NCI-H1436 (cell line): Measurements from ENCODE around the gene TIAM1.

Experiments
- DNase-seq: peaks from one replicate; lab custom pipeline; 2025; lab: John Stamatoyannopoulos, UW

TIAM1 gene, protein sequence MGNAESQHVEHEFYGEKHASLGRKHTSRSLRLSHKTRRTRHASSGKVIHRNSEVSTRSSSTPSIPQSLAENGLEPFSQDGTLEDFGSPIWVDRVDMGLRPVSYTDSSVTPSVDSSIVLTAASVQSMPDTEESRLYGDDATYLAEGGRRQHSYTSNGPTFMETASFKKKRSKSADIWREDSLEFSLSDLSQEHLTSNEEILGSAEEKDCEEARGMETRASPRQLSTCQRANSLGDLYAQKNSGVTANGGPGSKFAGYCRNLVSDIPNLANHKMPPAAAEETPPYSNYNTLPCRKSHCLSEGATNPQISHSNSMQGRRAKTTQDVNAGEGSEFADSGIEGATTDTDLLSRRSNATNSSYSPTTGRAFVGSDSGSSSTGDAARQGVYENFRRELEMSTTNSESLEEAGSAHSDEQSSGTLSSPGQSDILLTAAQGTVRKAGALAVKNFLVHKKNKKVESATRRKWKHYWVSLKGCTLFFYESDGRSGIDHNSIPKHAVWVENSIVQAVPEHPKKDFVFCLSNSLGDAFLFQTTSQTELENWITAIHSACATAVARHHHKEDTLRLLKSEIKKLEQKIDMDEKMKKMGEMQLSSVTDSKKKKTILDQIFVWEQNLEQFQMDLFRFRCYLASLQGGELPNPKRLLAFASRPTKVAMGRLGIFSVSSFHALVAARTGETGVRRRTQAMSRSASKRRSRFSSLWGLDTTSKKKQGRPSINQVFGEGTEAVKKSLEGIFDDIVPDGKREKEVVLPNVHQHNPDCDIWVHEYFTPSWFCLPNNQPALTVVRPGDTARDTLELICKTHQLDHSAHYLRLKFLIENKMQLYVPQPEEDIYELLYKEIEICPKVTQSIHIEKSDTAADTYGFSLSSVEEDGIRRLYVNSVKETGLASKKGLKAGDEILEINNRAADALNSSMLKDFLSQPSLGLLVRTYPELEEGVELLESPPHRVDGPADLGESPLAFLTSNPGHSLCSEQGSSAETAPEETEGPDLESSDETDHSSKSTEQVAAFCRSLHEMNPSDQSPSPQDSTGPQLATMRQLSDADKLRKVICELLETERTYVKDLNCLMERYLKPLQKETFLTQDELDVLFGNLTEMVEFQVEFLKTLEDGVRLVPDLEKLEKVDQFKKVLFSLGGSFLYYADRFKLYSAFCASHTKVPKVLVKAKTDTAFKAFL (N-terminal part only)

DNA sequence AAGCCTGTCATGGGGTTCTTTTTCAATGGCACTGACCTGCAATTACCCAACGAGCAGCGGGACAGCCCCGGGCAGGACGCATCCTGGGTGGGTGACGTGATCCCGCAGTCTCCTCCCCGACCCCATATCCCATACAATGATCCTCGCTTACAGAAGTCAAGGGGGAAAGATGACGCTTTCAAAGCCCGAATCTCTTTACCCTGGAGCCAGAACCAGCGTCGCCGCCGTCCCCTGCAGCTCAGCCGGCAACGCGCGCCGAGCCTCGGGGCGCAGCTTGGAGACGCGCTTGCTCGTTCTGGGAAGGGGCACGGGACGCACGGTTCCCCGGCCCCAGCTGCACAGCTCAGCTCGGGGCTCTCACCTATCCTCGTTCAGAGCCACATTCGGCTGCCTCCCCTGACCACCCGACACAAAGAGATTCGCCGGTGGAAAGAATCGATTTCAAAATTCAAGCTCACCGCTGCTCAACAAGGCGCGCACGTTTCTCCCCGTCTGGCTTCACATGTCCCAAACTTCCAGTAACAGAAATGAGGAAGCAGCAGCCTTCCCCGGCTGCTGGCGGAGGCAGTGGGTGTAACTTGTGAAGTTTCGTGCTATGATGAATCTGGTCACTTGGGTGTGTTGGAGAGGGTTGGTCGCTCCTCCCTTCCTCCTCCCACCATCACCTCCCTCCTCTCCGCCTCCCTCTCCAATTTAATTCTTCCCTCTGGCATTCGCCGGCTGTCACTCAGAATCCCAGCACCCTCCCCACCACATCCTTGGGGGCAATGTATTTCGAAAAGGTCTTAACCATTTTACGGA, at the start of gene TIAM1:
TSS of gene TIAM1 (minus strand) at position 582 of the 801 bp plus-strand sequence. CDS start 77,289 bp downstream, outside the sequence.
- DNase-seq, result no peak

DNA sequence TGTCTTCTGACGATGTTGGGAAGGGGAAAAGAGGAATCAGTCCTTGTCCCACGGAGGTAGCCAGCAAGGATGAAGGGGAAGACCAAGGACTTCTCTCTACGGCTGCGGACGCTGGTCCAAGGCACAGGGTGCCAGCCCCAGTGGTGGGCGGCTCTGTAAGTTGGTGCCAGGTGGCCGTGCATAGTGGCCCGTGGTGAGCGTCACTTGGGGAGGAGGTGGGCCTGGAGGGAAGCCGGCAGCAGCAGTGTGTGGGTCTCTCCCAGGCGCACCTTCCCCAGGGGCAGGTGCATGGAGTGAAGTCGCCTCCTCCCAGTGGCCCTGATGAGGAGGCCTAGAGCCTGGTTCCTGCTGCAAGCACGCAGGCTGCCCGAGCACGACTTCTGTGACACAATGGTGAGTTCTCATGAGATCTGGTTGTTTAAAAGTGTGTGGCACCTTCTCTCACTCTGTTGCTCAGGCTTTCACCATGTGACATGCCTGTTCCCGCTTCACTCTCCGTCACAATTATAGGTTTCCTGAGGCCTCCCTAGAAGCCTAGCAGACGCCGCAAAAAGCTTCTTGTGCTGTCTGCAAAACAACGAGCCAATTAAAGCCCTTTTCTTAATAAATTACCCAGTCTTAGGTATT, 43.6 kb upstream of the TIAM1 start:
- no peak for DNase-seq

DNA sequence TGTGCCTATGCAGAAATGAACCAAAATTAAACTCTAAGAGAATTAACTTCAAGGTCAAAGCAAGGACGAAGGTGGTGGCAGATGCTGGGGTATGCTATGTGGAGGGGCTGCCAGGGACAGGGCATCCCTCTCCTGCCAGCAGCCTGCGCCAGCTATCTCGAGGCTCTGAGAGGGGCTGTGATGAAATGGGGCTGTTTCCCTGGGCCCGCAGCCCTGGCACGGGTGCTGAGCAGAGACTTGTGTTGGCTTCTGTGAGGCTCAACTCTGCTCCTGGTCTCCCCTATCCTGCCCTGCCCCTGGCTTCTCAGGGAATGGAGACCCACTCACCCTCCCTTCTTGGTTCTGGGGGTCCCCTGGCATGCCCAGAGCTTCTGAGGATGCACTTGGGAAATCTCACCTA, 41.9 kb upstream of the TIAM1 start:
- no peak for DNase-seq

DNA sequence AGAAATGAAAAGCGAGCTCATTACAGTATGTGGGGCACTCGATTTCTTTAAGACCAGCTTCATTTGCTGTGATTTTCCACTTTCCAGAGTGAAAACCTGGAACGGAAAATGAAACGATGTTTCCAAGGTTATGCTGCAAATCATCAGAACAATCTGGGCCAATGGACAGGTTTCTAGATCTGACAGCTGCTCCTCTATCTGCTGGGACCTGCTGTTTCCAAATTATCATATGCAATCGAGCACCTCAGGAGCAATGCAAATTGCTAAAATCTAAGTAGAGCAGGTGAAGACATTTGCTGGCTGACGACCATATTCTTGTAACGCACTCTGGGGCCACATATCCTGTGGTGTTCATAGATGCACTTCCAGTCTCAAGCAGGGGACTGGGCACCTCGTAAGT, 39.7 kb upstream of the TIAM1 start:
- DNase-seq, result no peak

DNA sequence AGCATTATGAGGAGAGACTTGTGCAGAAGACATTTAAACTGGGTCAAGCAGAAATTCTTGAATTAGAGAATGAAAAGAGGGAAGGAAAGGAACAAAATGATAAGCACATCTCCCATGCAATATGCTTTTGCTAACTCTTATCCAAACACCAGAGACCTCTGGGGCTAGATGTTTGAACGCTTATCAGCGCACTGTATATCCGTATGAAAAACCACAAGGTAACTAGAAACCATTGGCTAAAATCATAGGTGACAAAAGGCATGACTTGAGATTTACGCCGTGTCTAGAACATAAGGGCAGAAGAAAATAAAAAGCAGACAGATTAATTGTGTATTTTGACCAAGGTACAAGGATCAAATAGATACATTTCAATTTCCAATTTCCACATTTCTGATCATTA, 38.0 kb upstream of the TIAM1 start:
- no peak for DNase-seq

DNA sequence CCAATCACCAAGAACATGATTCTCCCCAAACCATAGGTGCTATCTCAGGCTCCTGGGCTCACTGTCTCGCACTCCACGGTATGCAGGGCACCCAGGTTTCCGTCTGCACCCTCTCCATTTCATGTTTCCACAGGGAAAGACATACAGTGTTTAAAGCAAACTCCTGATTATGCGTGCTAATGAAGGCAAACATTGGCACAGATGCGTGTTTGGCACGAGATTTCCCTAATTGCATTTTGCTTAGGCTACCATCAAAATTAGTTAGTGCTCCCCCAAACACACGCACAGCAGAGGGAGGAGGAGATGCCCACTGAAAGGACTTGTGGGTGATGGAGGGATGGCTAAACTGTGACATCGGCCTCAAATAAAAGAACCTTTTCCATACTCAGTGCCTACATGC, 32.2 kb upstream of the TIAM1 start:
- DNase-seq, result no peak

DNA sequence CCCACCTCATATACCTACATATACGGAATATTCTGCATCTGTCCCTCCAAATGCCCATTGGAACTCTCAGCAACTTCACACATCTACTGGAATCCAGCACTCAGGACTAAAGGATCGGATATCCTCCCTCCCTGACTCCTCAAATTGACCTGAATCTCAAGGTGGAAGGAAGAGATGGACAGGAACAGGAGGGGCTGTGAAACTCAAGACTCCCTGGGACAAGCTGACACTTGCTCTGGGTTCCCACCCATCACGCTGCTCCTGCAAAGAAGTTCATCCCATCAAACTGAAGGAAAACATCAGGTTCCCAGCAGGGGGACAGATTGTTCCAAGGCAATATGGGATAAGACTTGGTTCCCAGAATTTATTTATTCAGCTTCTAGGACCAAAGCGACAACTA, 30.3 kb upstream of the TIAM1 start:
- DNase-seq, result no peak

DNA sequence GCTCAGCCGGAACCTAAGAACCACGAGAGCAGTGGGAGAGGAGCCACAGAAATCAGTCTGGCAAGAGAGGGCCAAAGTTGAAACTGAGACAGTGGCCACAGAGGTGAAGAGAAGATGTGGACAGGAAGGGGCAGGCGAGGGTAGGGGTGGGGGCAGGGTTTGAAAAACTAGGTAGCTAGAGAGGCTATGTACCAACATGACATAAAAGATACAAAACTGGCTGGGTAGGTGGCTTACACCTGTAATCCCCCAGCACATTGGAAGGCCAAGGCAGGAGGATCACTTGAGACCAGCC, 28.4 kb upstream of the TIAM1 start:
- DNase-seq, result no peak

DNA sequence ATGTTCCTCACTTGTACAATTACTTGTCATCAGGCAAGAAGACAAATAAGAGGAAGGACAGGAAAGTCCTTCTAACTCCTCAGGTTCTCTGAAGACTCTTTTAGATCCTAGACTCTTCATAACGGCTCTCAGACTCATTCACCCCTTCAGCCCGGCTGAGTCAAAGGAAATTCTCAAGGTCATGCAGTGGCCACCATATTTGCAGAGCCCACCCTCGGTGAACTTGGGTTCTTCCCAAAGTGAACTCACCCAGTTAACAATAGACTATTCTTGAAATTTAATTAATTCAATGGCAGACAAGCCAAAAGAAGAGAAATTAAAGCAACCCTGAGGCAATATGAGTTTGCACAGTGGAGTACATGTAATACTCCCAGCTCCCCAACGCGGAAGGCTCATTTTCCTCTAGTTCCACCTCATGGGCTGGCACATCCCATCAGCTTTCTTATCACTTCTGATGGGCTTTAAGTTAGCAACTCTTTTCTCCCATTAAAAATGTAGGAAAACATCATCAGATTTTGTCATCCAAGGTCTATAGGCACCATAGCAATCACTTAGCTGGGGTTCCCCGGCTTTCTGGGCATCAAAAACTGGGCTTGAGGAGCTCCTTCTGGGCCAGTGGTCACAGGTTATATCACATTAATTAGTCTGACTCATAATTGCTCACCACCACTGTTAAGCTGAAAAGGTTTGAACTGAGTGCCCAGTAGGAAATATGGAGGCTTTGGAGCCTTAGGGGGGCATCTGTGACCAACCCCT, 27.8 kb upstream of the TIAM1 start:
- no peak for DNase-seq

DNA sequence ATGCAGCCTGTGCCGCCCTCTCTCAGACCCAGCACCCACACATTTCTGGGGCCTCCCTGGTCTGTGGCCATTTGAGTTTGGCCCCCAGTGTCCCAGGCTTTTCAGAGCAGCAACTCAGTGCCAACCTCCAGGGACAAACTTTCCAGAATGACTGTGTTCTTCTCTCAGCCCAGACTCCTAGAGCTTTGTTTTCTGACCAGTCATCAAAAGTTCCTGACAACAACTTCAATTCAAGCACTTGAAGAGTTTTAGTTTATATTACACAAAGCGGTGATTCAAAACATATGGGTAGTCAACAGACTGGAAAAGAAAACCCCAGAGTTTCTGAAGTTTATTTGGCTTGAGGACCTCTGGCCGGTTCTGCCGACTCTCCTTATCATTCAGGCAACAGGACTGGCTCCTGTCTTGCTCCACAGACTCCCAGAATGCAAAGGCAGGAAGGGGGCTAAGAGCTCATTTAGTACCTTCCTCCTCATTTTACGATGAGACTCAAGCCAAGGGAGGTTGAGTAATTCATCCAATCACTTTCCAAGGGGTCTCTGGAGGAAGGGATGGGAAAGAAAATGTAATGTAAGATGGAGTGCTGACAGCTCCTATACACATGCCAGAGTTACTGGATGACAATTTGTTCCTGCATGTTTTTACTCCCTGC, 27.0 kb upstream of the TIAM1 start:
- no peak for DNase-seq

DNA sequence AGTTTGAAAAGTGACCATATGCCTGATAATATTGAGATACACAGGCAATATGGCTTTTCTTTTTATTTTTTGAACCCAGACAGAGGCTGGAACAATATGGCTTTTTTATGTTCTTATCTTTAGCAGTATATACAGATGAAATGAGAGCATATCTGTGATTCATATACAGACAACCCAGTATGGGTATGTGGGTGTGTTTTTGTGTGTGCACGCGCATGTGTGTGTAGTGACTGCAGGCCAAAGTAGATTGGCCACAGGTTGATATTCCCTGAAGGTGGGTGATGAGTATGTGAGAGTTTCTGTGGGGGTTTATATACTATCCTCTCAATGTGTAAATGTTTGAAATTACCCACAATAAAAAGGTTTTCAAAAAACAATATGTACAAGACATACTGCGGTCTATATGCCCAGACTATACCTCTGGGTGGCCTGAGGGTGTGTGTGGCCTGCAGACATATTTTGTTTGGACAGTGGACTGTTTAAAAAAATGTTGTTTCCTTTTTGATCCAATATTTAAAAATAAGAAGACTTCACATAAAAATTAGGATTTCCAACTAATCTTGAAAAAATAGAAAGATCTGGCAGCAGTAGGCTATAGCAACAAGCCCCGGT, 26.3 kb upstream of the TIAM1 start:
- DNase-seq, result no peak

DNA sequence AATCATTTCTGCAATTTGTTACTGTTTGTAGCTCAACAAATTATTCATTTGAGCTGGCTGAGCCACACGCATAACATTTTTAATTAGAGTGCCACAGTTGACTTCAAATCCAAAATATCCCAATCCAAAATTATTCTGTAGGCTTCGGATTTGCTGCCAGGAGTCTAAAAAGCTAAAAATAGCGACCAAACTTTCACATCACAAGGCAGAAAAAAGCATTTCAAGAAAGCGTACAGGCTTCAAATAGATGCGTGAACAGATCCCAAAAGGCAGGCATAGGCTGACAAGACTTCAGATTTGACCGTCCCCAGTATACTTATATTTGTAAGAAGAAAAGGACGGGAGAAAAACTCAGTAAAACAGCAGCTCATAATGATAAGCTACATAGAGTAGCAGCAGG, 24.3 kb upstream of the TIAM1 start:
- no peak for DNase-seq

DNA sequence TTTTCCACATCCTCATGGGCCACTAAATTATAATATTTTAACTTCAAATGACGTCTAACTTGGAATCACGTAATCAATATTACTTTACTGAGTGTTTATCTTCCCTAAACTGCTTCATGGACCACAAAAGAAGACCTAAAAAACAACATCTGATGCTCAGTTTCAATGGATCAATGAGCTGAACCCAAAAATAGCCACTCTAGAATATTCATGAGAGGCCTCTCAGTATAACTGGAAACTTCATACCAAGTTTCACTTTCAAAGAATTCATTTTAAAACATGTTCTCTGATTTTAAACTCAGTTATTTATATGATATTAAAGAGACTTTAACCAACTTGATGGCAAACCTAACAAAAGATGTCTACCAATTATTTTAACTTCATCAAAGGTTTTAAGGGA, 23.7 kb upstream of the TIAM1 start:
- no peak for DNase-seq

DNA sequence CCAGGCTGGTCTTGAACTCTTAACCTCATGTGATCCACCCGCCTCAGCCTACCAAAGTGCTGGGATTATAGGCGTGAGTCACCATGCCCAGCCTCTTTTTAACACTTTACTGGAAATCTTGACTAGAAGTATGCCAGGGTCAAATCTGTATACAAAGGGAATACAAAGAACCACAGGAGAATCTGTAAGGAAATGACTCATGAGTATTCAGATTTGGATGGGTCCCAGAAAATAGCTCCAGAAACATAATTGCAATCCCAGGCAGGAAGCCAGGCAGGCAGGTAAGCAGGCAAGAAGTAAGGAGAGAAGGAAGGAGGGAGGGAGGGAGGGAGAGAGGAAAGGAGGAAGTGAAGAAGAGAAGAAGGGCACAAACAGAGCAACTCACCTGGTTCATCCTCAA, 22.8 kb upstream of the TIAM1 start:
- DNase-seq, result no peak

DNA sequence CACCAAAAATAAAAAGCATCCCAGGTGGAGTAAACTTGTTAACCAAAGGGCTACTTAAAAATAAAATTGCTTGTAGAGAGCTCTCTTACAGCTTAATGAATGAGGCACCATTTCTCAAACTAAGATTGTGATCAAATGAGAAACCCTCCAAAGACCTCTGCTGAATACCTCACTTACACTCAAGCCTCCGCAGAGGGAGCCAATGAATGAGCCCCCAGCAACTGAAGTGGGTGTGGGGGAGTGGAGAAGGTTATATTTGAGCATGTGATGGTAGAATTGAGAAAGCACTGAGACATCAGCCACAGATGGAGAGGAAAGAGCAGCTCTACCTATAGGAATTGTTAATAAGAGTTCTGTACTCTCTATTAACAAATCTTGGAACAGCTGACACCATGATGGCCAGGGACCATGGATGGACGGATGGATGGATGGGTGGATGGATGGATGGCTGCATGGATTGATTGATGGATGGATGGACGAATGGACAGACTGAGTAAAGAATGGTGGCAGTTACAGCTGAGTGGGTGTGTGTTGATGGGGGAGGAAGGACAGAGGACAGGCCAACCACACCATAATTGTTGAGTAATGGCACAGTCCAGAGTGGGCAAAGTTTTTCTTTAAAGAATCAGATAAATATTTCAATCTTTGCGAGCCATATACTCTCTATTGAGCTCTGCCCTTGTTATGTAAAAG, 20.3 kb upstream of the TIAM1 start:
- DNase-seq, result no peak

DNA sequence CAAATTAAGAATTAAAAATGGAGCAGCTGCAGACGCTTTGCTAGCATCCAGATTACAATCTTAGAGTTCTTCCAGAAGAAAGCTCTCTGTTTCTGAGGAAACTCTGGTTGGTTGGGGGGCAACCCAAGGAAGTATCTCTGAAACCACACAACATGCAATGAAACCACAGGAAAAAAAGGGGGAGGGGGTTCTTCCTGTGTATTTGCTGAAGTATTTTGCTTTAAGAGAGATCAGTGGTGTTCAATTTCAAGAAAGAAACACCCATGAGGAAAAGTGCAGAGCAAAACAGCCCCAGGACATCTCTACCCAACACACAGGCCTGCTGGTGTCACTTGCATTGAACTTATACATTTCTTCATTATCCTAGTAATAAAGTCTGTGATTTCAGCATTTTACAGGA, 19.7 kb upstream of the TIAM1 start:
- DNase-seq, result no peak

DNA sequence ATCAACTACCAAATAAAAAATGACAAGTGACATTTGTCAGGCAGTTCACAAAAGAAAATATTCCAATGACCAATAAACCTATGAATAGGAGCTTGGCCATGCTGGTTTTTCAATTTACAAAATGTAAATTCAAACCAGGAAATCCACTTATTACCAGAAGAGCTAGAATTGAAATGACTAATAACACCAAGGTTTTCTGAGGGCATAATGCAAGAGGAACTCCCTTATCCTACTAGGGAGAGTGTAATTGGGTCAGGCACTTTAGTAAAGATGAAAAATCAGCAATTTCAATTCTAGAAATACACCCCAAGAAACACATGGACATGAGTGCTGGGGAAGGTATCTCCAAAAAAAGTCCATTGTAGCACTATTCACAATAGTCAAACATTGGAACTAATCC, 16.7 kb upstream of the TIAM1 start:
- DNase-seq, result no peak

DNA sequence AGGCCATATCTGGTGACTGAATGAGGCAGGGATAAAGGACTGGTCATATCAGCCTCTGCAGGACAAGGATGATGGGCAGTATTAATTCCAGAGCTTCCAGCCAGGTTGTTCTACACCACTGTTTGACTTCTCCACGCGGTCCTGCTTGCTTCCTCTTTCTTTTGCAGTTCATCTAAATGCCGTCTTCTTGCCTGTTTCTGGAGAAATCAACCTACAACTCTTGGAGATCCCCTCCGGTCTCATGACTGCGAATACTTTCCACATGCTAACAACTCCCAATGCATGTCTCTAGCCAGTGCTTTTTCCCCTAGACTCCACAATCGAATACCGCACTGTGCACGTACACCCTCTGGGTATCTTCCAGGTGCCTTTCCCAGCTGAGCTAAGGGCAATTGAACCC, 14.1 kb upstream of the TIAM1 start:
- no peak for DNase-seq

DNA sequence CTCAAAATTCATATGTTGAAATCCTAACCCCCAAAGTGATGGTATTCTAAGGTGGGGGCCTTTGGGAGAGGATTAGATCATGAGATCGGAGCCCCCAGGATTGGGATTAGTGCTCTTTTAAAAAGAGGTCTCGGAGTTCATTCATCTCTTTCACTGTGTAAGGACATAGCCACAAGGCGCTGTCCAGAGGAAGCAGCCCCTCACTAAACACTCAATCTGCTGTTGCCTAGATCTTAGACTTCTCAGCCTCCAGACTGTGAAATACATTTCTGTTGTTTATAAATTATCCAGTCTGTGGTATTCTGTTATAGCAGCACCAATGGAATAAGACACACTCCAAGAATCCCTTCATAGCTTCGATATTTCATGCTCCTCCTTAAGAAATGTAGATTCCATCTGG, 12.4 kb upstream of the TIAM1 start:
- no peak for DNase-seq
